Activated T-helper 1 cell treated with Interleukin-2 at 50 U/mL for 16 hours (primary cell): ENCODE data around the gene OBP2A.
"Not testable (repeated sequence)": the region's sequence is repeated elsewhere in the genome, so short reads cannot be mapped to it uniquely, and the experiment has no call there.

Experiments
- DNase-seq: peaks from one replicate; pipeline ENCODE4 v3.0.0-alpha.2; 2020; ENCODE audit warnings: low read depth

The OBP2A gene

GRCh38 chr9:135512241-135512603 lies 33.7 kb upstream of the OBP2A start:
- no peak for DNase-seq

DNA sequence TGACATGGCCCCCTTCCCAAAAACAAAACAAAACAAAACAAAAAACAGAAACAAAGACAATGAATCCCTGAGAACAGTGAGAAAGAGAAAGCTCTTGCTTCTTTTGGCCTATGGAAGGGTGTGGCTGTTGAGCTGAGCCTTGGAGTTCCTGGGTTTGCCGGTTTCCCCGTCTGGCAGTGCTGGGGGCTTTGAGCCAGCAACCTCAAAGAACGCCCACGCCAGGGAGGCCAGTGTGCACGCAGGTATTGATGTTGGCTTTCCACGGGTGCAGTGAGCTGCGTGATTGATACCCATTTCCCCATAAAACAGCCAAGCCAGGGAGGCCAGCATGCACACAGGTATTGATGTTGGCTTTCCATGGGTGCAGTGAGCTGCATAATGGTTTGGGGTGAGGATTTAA lies 33.0 kb upstream of the OBP2A start:
- DNase-seq = no peak

- no peak for DNase-seq
These were observed 32.5 kb upstream of the OBP2A start for GRCh38 chr9:135513351-135513846.

DNA sequence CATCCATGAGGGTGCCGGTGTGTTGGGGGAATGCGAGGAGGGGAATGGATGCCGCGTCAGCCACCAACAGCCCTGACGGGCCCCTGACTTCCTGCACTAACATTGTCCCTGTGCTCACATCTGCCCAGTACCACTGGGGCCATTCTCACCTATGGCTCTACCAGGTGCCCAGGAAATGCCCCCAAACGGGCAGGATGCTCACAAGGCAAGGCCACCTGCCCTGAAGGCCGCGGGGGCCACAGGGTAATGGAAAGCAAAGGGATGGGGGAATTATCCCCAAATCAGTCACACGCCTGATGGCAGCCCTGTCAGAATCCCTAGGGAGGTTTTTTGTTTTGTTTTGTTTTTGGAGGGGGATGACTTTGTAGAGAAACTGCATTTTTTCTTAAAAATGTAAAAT lies 32.0 kb upstream of the OBP2A start:
- DNase-seq = not testable (repeated sequence)

GRCh38 chr9:135514342-135515082 lies 31.4 kb upstream of the OBP2A start:
- no peak for DNase-seq

DNA sequence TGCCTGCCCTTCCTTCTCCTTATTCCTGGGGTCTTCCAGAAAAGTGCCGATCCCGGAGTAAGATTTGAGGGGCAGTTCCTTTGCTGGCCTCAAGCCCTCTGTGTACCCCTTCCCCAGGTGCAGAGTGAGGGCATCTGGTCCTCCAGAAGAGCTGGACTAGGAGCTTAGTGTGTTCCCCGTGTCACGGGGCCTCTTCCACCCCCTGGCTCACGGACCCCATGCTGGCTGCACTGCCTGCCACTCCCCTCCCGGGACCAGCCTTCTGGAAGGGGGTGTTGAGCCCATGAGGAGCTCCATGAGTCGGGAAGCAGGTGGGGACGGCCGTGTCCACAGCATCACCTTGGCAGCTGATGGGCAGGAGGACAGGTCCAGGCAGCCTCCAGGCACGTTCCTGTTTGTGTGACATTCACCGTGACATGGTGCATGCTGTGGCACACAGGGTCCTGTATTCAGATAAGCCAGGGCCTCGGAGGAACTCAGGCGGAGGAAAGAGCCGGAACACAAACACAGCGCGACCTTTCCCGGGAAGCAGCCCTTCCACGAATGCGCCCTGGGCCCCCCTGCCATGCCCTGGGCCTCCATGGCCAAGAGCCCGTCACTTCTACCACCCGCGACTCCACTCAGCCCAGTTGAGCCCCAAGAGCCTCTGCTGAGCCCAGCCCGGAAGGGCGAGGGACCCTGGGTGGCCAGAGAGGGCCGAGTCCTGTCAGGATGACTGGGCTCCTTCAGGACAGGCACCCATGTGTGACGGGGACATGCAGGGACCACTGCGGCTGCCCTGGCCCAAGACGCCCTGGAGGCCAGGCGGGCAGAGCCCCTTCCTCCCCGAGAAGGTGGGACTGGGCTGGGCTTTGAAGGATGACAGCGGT lies 30.6 kb upstream of the OBP2A start:
- DNase-seq = no peak

DNA sequence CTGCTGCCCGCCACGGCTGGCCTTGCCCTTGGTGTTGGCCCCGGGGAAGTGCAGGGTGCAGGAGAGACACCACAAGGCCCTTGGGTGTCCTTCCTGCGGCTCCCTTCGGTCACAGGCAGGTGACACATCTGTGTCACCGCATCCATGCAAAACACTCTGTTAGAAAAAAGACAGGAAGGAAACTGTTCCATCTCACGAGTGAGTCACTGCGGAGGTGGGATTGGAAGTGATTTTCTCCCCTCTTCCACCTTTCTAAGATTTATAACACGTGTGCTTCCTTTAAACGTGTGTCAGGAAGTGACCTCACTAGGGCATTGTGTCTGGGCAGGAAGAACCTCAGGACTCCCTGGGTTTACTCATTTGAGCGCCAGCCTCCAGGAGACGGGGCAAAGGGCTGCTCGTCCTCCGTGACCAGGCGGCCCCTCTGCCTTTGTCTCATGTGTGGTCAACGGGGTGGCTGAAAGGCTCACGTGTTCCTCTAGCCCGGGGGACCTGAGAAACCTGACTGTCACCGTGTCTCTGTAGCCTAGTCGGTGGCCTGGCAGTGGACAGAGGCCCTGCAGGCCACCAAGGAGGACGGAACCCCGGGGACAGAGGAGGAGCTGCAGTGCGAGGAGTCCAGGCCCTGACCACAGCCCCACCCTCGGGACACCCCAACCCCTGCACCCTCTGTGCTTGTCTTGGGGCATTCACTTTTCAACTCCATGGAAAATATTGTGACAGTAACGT lies 29.6 kb upstream of the OBP2A start:
- DNase-seq = no peak

- DNase-seq = no peak
These were observed 28.5 kb upstream of the OBP2A start for GRCh38 chr9:135517407-135517822.

DNA sequence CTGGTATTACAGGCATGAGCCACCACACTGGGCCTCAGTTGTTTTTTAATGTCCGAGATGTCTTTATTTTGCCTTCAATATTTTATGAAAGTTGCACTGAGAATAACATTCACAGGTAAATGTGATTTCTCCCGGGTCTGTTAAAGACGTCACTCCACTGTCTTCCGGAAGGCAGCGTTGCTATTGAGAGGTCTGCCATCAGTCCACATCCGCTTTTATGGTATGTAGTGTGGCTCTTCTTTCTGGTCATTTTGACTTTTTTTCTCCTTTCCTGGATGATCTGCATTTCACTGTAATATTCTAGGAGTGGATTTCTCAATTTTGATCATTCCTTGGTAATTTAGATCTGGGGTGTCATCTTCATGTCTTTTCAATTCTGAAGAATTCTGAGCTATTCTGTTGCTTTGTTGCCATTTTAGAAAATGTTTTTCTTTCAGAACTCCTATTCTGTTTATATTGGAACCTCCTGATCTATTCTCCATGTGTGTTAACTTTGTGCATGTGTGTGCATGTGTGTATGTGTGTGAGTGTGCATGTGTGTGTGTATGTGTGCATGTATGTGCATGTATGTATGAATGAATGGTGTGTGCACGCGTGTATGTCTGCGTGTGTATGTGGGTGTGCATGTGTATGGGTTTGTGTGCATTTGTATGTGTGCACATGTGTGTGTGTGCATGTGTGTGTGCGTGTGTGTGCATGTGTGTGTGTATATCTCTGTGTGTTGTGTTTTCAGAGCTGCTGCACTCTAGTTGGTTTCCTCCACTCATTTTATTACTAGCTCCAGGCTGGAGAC lies 26.6 kb upstream of the OBP2A start:
- DNase-seq = no peak

GRCh38 chr9:135520916-135521607 lies 24.9 kb upstream of the OBP2A start, which contains the start of gene LCN1:
LCN1 (plus strand) TSS chr9:135521440; CDS start chr9:135521498, 58 bp downstream.
- DNase-seq = no peak

- no peak for DNase-seq
These were observed 24.3 kb upstream of the OBP2A start for GRCh38 chr9:135521608-135522095.

DNA sequence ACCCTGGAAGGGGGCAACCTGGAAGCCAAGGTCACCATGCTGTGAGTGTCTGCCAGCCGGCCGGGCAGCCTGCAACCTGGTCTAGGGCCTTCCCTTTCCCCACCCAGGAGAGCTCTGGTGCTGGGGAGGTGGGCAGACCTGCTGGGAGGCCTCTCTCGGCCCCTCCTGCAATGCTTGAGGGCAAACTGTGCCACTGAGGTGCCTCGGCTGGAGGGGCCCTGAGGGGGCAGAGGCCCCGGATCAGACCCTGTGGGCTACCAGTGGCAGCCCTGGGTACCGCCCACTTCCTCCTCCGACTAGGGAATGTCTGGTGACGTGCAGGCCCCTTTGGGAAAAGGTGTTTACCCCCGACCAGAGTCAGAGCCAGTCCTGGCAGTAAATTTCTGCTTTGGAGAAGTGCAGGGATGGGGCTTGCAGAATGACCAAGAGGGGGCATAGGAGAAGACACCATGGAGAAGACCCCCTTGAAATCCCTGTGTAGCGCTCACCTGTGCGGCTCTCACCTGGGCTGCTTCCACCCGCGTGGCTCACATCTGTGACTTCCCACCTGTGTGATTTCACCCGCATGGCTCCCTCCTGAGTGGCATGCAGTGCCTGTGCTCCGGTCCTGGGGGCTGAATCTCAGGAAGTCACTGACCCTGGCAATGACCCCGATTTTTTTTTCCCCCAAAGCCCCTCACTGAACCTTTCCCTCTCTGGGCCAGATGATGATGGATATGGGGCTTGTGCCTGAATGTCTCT lies 23.6 kb upstream of the OBP2A start:
- no peak for DNase-seq

- DNase-seq = no peak
These were observed 23.0 kb upstream of the OBP2A start for GRCh38 chr9:135522931-135523330.

DNA sequence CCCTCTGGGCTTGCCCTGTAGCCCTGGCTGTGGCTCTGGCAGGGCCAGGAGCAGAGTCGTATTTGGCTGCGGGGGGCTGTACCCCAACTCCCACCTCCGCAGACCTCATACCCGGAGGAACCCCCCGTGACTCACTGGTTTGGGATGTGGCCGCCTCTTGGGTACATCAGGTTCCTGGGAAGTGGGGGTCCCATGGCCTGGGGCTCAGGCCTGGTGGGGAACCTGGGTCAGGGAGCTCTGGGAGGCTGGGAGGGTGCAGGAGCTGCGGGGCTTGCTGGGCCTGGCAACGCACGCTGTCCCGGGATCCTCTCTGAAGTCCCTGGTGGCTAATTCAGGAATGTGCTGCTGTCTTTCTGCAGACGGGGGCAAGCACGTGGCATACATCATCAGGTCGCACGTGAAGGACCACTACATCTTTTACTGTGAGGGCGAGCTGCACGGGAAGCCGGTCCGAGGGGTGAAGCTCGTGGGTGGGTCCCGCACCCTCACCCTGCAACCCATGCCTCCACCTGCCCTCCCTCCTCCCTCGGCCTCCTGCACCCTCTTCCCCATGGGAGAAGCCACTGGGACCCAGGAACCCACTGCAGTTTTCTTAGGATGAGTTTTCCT lies 22.3 kb upstream of the OBP2A start:
- DNase-seq = no peak

DNA sequence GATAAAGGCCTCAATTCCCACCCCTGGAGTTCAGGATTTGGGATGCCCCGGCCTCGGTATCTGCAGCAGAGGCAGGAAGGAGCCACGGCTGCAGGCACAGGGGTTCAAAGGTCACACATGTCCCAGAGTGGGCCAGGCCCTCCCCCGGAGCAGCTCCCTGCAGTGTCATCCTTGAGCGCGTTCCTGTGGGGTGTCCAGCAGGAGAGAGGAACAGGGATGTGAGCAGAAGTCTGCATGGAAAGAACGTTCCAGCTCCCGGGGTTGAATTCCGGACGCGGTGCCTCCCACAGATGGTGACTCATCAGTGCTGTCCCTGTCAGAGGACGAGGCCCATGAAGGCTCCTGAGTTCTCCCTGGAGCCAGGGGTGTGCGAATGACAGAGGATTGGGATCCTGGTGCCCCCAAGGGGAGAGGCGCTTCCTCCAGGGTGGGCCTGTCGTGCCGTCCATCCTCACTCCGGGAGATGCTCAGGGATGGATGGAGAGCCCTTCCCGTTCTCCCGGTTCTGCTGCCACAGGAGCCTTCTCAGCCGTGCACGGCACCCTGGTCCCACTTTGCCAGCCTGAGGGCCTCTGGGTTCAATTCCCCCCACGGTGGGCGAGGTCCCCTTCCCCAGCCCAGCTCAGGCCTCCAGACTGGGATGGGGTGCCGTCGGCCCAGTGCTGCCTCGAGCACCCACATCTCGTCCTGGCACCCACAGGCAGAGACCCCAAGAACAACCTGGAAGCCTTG lies 21.6 kb upstream of the OBP2A start:
- no peak for DNase-seq

- DNase-seq = no peak
These were observed 20.5 kb upstream of the OBP2A start for GRCh38 chr9:135525241-135526088.

- DNase-seq = no peak
These were observed 19.7 kb upstream of the OBP2A start for GRCh38 chr9:135526089-135526729.
